ENCODE results near the gene FAM120B. TPM values are rescaled to one million over a fixed set of nuclear protein-coding genes. Genes with fewer than 3 reads are reported as not detected.

FAM120B gene
- total RNA-seq, 4 donors from 2014 or later: 21.8 to 25.7 (median 22.7) TPM

DNA sequence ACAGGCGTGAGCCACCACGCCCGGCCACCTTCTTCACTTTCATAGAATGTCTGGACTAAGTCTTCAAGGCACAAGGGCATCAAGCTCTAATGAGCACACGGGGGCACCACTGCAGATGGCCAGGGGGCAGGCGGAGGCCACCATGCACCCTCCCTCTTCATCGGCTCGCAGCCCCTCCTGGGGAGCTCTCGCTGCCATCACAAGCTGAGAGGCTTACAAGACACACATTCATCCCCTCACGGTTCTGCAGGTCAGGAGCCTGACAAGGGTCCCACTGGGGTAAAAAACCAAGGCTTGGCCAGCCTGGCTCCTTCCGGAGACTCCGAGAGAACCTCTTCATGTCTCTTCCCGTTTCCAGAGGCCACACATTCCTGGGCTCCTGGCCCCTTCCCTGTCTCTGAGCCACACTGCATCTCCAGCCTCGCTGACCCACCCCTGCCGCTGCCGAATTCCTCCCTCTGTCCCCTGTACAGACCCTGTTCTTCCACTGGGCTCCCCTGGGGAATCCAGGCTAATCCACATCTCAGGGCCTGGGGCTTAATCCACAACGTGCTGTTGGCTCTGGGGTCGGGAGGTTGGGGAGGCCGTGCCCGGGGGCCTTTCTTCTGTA is 35.5 kb upstream of the FAM120B start:
- WGBS, 2 donors: 91 to 93% methylated on average over 18 to 19 of the region's 19 CpGs
- TF ChIP-seq POLR2A (IDR thresholded peaks at IDR 0.05): no peak
- TF ChIP-seq, protein P1, sequence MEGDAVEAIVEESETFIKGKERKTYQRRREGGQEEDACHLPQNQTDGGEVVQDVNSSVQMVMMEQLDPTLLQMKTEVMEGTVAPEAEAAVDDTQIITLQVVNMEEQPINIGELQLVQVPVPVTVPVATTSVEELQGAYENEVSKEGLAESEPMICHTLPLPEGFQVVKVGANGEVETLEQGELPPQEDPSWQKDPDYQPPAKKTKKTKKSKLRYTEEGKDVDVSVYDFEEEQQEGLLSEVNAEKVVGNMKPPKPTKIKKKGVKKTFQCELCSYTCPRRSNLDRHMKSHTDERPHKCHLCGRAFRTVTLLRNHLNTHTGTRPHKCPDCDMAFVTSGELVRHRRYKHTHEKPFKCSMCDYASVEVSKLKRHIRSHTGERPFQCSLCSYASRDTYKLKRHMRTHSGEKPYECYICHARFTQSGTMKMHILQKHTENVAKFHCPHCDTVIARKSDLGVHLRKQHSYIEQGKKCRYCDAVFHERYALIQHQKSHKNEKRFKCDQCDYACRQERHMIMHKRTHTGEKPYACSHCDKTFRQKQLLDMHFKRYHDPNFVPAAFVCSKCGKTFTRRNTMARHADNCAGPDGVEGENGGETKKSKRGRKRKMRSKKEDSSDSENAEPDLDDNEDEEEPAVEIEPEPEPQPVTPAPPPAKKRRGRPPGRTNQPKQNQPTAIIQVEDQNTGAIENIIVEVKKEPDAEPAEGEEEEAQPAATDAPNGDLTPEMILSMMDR (IDR thresholded peaks at IDR 0.05): no peak
- no peak overlapping the region for H3K4me3 ChIP-seq (ENCODE audit: low read depth, poor library complexity, severe bottlenecking)
- no peak for DNase-seq (ENCODE audit: low spot score in 2 of 2)
- intact Hi-C loops (cut with DNase I; ENCODE audit: low total_unique reads): no loop called here

DNA sequence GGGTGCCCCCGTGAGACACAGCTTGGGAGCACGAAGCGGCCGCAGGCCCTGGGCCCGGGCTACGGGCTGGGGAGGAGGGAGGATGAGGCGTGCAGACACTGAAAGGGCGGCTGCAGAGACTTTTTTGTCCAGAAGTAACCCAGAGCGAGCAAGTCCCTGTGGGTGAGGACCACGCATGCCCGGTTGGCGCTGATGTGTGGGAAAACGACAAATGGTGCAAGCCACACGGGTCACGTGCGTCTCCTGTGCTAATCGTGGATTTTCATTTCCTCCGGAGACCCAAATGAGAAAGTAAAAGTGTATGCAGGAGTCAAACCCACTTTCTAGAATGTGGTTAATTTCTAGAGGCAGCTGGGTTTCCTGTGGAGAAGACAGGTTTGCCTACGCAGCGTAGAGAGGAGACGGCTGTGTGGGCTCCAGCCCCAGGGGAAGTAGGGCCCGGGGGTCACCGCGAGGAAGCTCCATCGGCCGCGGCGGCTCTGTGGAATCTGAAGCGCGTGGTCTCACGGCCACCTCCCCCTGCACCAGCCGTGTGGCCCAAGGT is 34.7 kb upstream of the FAM120B start:
- H3K4me3 ChIP-seq (ENCODE audit: low read depth, poor library complexity, severe bottlenecking): no peak overlapping the region
- TF ChIP-seq, protein P1 (IDR thresholded peaks at IDR 0.05): no peak
- TF ChIP-seq POLR2A (IDR thresholded peaks at IDR 0.05): no peak
- no peak for DNase-seq (ENCODE audit: low spot score in 2 of 2)
- WGBS, 2 donors: 82 to 92% methylated on average over 31 to 32 of the region's 32 CpGs
- intact Hi-C loops (cut with DNase I; ENCODE audit: low total_unique reads): no loop called here

DNA sequence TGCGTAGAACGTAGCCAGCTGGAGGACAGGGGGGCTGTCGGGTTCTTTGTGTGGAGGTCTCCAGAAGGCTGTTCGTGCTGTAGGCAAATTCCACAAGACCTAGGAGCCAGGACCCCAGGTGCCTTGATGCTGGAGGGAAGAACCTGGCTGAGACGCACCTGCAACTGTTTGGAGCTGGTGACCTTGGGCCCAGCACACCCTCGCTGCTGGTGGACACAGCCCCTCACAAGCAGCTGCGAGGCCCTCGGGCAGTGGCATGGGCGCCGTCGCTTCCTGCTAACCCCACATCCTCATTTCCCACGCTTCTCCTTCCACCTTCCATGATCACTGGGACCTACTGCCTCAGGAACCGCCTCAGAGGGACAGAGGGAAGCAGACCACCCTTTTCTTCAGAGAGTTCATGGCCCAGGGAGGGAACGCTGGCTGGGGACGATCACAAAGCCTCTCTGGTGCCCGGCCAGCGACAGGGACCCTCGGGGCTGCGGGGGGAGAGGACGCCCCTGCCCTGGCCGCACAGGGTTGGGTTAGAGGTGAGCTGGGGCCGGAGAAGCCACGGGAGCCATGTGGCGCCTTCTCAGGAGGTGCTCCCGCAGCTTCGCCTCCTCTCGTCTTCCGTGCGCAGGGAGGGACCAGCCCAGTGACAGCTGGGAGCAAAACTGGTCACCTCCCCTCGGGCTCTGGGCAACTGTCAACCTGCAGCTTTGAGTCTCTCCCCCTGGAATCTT is 34.1 kb upstream of the FAM120B start:
- TF ChIP-seq, protein P1 (IDR thresholded peaks at IDR 0.05): no peak
- no peak for TF ChIP-seq POLR2A (IDR thresholded peaks at IDR 0.05)
- WGBS, 2 donors: 85% methylated on average over 30 of the region's 30 CpGs
- no peak for DNase-seq (ENCODE audit: low spot score in 2 of 2)
- intact Hi-C loops (cut with DNase I; ENCODE audit: low total_unique reads): no loop called here
- H3K4me3 ChIP-seq (ENCODE audit: low read depth, poor library complexity, severe bottlenecking): no peak overlapping the region

DNA sequence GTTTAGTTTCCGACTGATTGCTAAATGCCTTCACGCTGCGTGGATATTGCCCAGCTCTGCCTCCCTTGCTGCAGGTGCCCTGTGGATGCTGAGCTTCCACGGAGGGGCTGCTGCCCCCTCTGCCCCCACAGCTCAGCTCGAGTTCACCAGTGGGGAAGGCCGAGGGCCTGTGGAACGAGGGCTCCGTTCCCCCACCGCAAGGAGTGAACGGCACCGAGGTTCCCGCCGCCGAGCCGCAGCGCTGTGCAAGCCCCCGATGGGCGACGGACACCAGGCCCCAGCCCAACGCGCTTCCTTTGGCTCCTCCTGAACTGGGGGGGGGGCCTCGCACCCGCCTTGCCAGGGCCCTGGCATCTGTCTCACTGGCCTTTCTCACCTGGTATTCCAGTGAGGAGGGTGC is 33.4 kb upstream of the FAM120B start:
- 96% methylated on average over 23 of the region's 23 CpGs for WGBS, 2 donors
- no peak for TF ChIP-seq POLR2A (IDR thresholded peaks at IDR 0.05)
- TF ChIP-seq, protein P1 (IDR thresholded peaks at IDR 0.05): no peak
- intact Hi-C loops (cut with DNase I; ENCODE audit: low total_unique reads): no loop called here
- DNase-seq (ENCODE audit: low spot score in 2 of 2): no peak
- no peak overlapping the region for H3K4me3 ChIP-seq (ENCODE audit: low read depth, poor library complexity, severe bottlenecking)

DNA sequence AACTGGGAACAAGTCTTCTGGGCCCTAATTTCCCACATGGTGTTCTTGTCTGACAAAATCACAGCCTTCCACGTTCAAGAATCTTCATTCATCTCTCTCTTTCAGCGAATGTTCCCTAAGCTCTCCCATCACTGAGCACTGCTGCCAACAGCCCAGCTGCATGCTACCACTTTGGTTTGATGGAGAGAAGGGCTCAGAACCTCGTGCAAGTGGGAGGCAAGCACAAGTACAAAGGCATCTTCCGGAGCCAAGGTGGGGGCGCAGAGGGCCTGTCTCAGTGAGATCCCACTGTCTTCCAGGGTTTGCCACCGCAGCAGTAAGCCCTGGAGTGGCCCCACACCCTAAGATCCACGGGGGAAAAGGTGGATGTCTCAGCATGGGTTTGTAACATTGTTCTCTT is 32.9 kb upstream of the FAM120B start:
- 76 to 84% methylated on average over 7 of the region's 7 CpGs for WGBS, 2 donors
- no peak for DNase-seq (ENCODE audit: low spot score in 2 of 2)
- intact Hi-C loops (cut with DNase I; ENCODE audit: low total_unique reads): no loop called here
- TF ChIP-seq, protein P1 (IDR thresholded peaks at IDR 0.05): no peak
- no peak for TF ChIP-seq POLR2A (IDR thresholded peaks at IDR 0.05)
- no peak overlapping the region for H3K4me3 ChIP-seq (ENCODE audit: low read depth, poor library complexity, severe bottlenecking)
